Activated effector memory CD4-positive, alpha-beta T cell treated with Interleukin-2 at 50 U/mL for 16 hours (primary cell): ENCODE measurements around the gene ASXL1.
"Not testable (repeated sequence)": the region's sequence is repeated elsewhere in the genome, so short reads cannot be mapped to it uniquely, and the experiment has no call there.

Experiments used
- DNase-seq: peaks from one replicate; pipeline ENCODE4 v3.0.0-alpha.2; 2020

The ASXL1 gene

DNA sequence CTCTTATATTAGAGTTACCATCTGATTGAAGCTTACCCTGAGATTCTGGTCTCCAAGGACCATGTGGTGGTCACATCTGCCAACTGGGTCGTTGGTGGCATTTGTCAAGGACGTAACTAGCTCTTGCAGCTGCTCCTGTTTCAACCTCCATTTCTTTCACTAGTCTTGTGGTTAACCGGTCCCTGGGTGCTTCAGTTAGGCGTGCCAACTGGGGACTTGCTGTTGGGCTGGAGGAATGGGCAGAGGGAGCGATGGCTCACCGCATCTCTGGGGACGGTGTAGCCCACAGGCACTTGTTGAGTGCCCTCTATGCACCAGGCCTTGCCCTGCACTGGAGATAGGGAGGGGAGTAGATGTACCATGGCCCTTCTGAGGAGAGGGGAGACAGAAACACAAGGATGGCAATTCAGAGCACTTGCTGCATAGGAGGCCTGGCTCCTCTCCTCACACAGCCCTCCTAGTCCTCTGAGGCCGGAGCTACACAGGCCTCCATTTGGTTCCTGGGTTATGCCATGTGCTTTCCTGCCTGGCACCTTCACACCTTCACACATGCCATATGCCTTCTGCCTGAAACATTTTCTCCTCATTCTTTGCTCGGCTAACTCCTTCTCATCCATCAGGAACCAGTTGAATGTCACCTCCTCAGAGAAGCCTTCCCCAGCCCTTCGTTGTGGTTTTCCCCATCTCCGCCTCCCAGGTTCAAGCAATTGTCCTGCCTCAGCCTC lies 20.0 kb upstream of the ASXL1 start:
- no peak for DNase-seq

DNA sequence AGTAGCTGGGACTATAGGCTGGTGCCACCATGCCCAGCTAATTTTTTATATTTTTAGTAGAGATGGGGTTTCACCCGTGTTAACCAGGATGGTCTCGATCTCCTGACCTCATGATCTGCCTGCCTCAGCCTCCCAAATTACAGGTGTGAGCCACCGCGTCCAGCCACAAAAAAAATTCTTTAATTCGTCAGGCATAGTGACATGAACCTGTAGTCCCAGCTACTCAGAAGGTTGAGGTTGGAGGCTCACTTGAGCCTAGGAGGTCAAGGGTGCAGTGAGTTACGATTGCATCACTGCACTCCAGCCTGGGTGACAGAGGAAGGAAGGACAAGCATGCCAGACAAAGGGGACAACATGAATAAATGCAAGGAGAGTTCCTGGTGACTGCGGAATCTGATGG lies 19.5 kb upstream of the ASXL1 start:
- no peak for DNase-seq

GRCh38 chr20:32339116-32339515 lies 19.0 kb upstream of the ASXL1 start:
- no peak for DNase-seq

- DNase-seq: not testable (repeated sequence)
Observed at GRCh38 chr20:32341053-32341452, 17.1 kb upstream of the ASXL1 start.

GRCh38 chr20:32343439-32343838 lies 14.7 kb upstream of the ASXL1 start:
- DNase-seq: no peak

- no peak for DNase-seq
Observed at GRCh38 chr20:32344835-32345506, 13.2 kb upstream of the ASXL1 start.

- DNase-seq: no peak
Observed at GRCh38 chr20:32348207-32348606, 9.9 kb upstream of the ASXL1 start.

GRCh38 chr20:32350421-32350820 lies 7.7 kb upstream of the ASXL1 start:
- no peak for DNase-seq

DNA sequence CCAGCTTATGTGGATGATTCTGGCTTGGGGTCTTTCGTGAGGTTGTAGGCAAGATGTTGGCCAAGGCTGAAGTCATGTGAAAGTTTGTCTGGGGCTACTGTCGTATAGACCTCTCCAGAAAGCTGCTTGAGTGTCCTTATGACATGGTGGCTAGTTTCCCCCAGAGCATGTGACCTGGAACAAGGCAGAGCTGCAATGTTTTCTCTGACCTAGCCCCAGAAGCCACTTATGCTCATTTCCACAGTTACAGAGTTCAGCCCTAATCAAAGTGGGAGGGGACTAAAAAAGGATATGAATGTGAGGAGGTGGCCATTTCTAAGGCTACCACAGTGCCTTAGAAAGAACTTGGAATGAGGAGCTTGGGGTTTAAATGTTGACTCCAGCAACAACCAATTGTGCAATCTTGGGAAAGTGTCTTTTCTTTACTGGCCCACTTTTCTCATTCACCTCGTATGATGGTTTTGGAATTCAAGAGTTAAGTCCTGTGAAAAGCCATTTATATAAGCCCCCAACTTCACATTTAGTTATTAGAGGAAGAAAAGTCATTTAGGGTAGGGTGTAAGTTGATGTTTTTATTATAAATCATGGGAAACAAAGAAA lies 5.9 kb upstream of the ASXL1 start:
- no peak for DNase-seq

DNA sequence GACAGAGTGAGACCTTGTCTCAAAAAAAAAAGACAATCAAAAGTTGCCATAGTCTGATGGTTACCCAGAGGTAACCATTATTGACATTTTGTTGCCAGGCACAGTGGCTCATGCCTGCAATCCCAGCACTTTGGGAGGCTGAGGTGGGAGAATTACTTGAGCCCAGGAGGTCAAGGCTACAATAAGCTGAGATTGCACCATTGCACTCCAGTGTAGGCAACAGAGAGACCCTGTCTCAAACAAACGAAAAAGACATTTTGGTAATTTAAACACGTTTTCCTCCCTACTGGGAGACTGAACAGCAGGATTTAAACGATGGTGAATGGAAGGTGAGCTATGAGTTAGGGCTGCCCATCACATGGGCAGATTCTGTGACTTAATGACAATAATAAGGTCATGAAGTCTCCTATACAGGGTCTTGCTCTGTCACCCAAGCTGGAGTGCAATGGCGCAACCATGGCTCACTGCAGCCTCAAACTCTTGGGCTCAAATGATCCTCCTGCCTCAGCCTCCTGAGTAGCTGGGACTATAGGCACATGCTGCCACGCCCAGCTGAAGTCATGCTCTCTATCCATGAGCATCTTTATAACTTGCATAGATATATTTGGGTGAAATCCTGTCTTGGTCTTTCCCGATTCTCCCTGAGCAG lies 4.2 kb upstream of the ASXL1 start:
- DNase-seq: no peak

DNA sequence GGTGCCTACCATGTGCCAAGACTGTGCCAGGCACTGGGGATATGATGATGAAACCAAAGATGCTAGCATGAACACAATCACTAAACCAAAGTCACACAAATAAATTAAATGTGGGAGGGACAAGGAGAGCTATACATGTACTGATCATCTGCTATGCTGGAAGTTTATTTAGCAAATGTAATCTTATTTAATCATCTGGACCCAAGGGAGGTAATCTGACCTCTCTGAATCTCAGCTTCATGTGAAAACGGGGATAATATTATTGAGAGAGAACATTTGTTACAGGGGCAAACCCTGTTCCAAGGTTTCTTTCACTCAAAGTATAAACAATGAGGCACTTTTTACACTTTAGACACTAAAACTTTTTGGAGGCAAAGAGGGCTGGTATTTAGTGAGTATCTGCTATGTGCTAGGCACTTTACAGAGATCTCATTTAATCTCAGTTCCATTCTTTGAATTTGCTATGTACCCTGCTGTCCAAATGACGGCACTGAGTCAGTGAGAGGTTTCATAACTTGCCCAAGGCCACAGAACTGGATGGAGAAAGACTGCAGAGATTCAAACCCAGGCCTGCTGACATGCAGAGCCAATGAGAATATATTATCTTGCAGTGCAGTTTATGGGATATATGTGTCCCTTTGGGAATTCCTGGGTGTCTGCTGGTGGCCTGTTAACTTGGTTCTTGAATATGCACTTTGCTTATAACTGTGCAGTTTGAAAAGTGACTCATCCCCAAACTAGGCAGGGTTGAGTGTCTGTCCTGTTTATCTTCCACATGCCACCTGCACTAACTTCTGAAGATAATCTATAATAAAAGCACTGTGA lies 3.3 kb upstream of the ASXL1 start:
- DNase-seq: no peak

DNA sequence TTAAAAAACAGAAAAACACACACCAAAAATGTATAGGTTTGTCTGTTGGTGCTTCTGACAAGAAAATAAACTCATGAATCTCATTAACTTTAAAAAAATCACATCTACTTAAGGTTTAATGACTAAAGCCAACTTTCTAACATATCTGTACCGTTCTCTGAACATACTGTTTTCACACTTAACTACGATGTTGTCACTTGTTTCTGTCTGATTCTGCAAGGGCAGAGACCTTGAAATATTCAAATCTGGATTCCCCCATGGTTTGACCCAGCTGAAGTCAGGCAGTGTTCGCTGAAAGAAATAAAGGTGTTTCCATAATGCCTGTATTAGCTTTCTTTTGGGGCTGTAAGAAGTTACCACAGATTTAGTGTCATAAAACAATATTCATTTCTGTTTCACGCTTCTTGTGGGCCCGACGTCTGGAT lies 2.7 kb upstream of the ASXL1 start:
- DNase-seq: no peak

DNA sequence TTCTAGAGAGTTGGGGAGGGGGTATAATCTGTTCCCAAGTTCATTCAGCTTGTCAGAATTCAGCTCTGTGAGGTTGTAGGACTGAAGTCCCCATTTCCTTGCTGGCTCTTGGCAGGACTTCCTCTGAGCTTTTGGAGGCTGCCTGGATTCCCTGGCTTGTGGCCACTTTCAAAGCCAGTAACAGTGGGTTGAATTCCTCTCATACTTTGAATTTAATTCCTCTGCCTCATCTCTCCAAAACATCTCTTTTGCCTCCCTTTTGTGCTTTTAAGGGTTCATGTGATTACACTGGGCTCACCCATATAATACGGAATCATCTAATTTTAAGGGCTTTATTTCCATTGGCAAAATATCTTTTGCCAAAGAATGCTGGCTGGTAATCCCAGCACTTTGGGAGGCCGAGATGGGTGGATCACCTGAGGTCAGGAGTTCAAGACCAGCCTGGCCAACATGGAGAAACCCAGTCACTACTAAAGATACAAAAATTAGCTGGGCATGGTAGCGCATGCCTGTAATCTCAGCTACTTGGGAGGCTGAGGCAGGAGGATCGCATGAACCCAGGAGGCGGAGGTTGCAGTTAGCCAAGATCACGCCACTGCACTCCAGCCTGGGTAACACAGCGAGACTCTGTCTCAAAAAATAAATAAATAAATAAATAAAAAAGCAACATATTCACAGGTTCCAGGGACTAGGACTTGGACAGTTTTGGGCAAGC lies 2.1 kb upstream of the ASXL1 start:
- not testable (repeated sequence) for DNase-seq

GRCh38 chr20:32356622-32357374 lies 1.3 kb upstream of the ASXL1 start:
- no peak for DNase-seq

GRCh38 chr20:32357375-32357868 lies 709 bp upstream of the ASXL1 start:
- DNase-seq: no peak

DNA sequence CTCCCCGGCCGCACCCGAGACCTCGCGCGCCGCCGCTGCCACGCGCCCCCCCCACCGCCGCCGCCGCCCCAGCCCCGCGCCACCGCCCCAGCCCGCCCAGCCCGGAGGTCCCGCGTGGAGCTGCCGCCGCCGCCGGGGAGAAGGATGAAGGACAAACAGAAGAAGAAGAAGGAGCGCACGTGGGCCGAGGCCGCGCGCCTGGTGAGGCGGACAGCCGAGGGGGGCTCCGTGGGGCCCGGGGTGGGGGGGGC lies 426 bp downstream of the ASXL1 start:
- no peak for DNase-seq

DNA sequence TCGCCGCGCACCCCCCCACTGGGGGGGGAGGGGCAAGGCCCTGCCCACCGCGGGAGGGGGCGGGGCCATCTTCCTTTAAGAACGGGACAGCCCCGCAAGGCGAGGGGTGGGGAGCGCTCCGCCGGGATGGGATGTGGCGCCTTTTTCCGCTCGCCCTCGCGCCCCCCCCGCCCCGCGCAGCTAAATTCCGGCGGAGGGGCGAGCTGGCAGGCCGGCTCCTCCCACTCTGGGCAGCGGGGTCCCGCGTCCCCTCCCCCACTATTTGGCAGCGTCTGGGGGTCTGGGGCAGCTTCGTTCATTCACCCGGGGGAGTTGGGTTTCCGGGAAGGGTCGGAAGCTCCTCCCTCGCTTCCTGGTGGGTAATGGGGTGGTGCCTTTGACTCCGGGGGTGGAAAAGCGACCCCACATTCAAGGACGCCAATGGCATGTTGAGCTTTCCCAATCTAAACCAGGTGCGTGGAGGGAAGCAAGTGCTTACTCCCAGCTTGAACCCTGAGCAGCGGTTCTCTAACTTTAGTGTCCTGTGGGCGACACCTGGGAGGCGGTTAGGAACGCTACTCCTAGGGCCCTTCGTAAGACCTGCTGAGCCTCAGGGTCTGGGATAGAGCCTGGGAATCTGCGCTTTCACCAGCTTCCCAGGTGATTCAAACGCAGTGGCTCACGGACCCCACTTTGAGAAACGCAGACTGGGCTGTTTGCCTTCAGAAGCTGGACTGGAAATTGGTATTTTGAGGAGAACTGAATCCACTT lies 927 bp downstream of the ASXL1 start:
- peak; percentile 59 for DNase-seq

GRCh38 chr20:32359633-32360332 lies 1.7 kb downstream of the ASXL1 start:
- DNase-seq: no peak

DNA sequence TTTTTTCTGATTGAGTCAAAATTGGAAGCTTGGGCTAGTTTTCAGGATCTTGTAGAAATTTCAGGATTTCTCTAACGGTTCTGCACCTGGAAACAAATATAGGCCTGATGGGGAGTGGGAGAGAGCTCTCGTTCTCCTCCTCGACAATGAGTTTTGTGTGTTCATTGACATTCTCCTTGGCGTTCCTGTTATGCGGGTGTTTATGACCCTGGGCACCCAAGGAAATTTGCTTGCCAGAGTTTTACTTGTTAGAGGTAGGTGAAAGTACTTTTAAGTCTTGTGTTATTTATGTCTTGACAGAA lies 2.2 kb downstream of the ASXL1 start:
- no peak for DNase-seq

GRCh38 chr20:32362901-32363364 lies 4.8 kb downstream of the ASXL1 start:
- no peak for DNase-seq
